NCI-H1436 (cell line): Measurements from ENCODE around the gene MEIS3.

Source experiments
- DNase-seq: peaks from one replicate; lab custom pipeline; 2025; lab: John Stamatoyannopoulos, UW

Gene MEIS3

GRCh38 chr19:47358936-47359335 lies 60.4 kb downstream of the MEIS3 start:
- DNase-seq, result no peak

- no peak for DNase-seq
Observed at GRCh38 chr19:47357788-47358680, 61.3 kb downstream of the MEIS3 start.

DNA sequence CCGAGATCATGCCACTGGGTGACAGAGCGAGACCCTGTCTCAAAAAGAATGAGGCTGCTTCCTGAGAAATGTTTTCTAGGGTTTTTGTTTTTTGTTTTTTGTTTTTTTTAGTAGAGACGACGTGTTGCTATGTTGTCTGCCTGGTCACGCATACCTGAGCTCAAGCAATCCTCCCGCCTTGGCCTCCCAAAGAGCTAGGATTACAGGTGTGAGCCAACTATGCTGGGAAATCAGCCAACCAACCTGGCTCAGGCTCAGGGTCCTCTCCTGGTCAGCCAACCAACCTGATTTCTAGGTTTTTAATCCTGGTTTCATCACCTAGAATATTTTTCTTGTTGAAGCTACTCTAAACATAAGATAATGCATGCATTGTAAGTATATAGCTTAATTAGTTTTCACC lies 62.4 kb downstream of the MEIS3 start:
- no peak for DNase-seq

DNA sequence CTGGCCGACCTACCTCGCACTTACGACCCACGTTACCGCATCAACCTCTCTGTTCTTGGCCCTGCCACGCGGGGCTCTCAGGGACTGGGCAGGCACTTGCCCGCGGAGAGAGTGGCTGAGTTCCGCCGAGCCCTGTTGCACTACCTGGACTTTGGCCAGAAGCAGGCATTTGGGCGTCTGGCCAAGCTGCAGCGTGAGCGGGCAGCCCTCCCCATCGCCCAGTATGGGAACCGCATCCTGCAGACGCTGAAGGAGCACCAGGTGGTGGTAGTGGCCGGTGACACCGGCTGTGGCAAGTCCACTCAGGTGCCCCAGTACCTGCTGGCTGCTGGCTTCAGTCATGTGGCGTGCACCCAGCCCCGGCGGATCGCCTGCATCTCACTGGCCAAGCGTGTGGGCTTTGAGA lies 66.0 kb downstream of the MEIS3 start:
- no peak for DNase-seq
